ENCODE measurements around the gene LGALS3BP. TPM values are rescaled to one million over a fixed set of nuclear protein-coding genes. Genes with fewer than 3 reads are reported as not detected.

Gene LGALS3BP
- total RNA-seq, 1 donor from 2014 or later, result 73.3 TPM

- peaks cover 13% of the 10 kb centered on the region for H3K36me3 Mint-ChIP-seq (ENCODE audit: low read depth)
- H3K4me1 Mint-ChIP-seq, result peaks cover 53% of the 10 kb centered on the region
- DNase-seq, result no peak
- intact Hi-C loops (cut with micrococcal nuclease), result loop anchor here (5.0 kb wide), 1 partner anchor 65 kb away; the partner anchor contains the start of gene ENGASE
- peaks cover 10% of the 10 kb centered on the region for H3K27me3 Mint-ChIP-seq
- peak overlapping the region; percentile 89 for H3K4me3 Mint-ChIP-seq
- no peaks in the 10 kb centered on the region for H3K9me3 Mint-ChIP-seq
- H3K27ac Mint-ChIP-seq, result peak overlapping the region; percentile 88
Observed at GRCh38 chr17:79007504-79008381, 28.0 kb upstream of the LGALS3BP start.

DNA sequence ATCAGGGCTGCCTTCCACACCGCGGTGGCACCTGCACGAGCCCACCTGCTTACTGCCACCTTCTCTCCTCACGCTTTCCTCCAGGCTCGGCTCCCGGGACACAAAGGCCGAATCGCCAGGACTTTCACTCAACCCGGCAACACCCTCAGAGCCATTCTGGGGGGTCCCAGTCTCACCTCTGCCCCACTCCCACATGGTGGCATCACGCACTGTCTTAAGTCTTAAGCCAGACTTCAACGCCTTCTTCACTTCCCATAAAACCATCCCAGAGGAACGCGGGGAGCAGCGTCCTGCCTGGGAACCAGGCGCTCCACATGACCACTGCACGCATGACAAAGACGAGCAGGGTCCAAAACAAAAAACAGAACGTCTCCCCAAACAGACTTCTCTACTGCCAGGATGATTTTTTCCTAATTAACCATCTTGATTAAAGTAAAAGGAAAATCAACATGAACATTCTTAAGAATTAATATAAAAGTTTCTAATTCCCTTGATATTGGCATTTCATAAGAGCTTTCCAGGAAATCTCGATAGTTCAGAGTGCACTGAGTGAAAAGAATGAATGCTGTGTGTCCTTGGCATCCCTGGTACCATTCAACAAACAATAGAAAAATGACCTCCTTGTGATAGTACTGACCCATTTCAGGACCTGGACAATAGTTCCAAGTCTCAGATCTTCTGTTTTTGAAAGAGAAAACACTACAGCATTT is 27.2 kb upstream of the LGALS3BP start:
- H3K27ac Mint-ChIP-seq, result peak overlapping the region; percentile 75
- peaks cover 54% of the 10 kb centered on the region for H3K4me1 Mint-ChIP-seq
- no peak for DNase-seq
- peaks cover 6% of the 10 kb centered on the region for H3K27me3 Mint-ChIP-seq
- H3K36me3 Mint-ChIP-seq (ENCODE audit: low read depth), result peaks cover 20% of the 10 kb centered on the region
- no peaks in the 10 kb centered on the region for H3K9me3 Mint-ChIP-seq
- intact Hi-C loops (cut with micrococcal nuclease), result loop anchor here (5.0 kb wide), 1 partner anchor 65 kb away; the partner anchor contains the start of gene ENGASE
- H3K4me3 Mint-ChIP-seq, result peak overlapping the region; percentile 89

DNA sequence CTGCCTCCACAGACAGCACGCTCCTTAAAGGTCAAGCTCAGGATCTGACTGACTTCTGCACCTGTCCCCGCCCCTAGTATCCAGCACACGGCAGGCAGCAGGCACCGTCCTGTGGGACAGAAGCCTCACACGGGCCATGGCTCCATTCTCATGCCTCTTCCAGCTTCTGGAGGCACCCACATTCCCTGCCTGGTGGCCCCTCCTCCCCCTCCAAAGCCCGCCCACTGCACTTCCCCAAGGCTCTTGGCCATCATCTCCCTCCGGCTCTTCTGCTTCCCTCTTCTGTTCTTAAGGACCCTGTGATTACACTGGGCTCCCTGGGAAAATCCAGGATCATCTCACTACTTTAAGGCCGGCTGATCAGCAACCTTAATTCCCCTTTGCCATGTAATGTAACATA is 26.3 kb upstream of the LGALS3BP start:
- H3K4me1 Mint-ChIP-seq, result peaks cover 55% of the 10 kb centered on the region
- DNase-seq, result no peak
- intact Hi-C loops (cut with micrococcal nuclease), result loop anchor here (5.0 kb wide), 1 partner anchor 66 kb away; the partner anchor contains the start of gene ENGASE
- H3K36me3 Mint-ChIP-seq (ENCODE audit: low read depth), result peaks cover 23% of the 10 kb centered on the region
- H3K9me3 Mint-ChIP-seq, result no peaks in the 10 kb centered on the region
- peak overlapping the region; percentile 11 for H3K4me3 Mint-ChIP-seq
- peaks cover 3% of the 10 kb centered on the region for H3K27me3 Mint-ChIP-seq
- H3K27ac Mint-ChIP-seq, result peak overlapping the region; percentile 72

DNA sequence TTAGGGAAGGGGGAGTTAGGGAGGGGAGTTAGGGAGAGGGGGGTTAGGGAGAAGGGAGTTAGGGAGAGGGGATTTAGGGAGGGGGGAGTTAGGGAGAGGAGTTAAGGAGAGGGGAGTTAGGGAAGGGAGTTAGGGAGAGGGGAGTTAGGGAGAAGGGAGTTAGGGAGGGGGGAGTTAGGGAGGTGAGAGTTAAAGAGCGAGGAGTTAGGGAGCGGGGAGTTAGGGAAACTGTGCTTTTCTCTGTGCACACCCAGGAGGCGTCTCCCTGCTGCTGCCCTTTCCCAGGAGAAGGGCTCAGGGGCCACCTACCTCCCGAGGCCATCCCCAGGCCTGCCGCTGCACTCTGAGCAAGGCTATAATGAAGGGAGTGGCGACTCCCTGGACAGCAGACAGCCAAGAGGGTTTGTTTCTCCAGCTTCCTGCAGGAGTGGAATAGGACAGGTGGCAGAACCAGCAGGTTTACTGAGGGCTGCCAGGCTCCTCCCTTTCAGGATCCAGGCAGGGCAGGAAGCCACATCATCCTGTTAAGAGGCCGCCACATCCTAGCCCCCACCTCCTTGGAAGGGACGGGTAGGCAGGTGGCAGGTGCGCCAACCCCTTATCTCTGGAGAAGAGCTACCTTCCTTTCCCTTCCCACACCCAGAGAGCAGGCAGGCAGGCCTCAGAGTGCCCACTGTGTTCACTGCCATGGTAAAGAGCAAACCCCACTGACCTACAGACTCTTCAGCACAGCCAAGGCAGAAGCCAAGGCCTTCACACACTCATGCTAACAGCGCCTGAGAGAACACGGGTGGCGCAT is 25.5 kb upstream of the LGALS3BP start:
- no peak for DNase-seq
- peak overlapping the region; percentile 11 for H3K4me3 Mint-ChIP-seq
- H3K27me3 Mint-ChIP-seq, result peaks cover 3% of the 10 kb centered on the region
- peaks cover 49% of the 10 kb centered on the region for H3K4me1 Mint-ChIP-seq
- H3K27ac Mint-ChIP-seq, result peak overlapping the region; percentile 45
- H3K36me3 Mint-ChIP-seq (ENCODE audit: low read depth), result peaks cover 29% of the 10 kb centered on the region
- H3K9me3 Mint-ChIP-seq, result no peaks in the 10 kb centered on the region
- intact Hi-C loops (cut with micrococcal nuclease), result loop anchor here (5.0 kb wide), 1 partner anchor 67 kb away; the partner anchor contains the start of gene ENGASE

DNA sequence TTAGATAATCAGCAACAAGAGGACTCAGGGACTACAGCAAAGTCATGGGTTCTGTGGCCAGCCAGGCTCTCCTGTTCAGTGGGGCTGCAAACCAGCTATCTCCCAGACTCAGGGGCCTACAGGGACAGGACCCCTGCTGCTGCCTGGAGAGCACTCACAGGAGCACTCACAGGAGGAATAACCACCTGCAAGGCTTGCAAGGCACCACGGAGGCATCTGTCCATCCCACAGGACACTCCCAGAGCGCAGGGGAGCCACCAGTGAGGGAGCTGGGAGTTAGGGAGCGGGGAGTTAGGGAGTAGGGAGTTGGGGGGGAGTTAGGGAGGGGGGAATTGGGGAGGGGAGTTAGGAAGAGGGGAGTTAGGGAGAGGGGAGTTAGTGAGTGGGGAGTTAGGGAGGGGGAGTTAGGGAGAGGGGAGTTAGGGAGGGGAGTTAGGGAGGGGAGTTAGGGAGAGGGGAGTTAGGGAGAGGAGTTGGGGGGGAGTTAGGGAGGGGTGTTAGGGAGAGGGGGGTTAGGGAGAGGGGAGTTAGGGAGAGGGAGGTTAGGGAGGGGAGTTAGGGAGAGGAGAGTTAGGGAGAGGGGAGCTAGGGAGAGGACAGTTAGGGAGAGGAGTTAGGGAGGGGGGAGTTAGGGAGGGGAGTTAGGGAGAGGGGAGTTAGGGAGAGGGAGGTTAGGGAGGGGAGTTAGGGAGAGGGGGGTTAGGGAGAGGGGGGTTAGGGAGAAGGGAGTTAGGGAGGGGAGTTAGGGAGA is 24.1 kb upstream of the LGALS3BP start:
- Mint-ChIP-seq H3K4me1 (peaks cover 39% of the 10 kb centered on the region), H3K4me3 (no peak overlapping the region), H3K27me3 (no peaks in the 10 kb centered on the region), H3K9me3 (no peaks in the 10 kb centered on the region), H3K36me3 (ENCODE audit: low read depth) (peaks cover 35% of the 10 kb centered on the region), H3K27ac (no peak overlapping the region)
- intact Hi-C loops (cut with micrococcal nuclease), result no loop called here
- no peak for DNase-seq

DNA sequence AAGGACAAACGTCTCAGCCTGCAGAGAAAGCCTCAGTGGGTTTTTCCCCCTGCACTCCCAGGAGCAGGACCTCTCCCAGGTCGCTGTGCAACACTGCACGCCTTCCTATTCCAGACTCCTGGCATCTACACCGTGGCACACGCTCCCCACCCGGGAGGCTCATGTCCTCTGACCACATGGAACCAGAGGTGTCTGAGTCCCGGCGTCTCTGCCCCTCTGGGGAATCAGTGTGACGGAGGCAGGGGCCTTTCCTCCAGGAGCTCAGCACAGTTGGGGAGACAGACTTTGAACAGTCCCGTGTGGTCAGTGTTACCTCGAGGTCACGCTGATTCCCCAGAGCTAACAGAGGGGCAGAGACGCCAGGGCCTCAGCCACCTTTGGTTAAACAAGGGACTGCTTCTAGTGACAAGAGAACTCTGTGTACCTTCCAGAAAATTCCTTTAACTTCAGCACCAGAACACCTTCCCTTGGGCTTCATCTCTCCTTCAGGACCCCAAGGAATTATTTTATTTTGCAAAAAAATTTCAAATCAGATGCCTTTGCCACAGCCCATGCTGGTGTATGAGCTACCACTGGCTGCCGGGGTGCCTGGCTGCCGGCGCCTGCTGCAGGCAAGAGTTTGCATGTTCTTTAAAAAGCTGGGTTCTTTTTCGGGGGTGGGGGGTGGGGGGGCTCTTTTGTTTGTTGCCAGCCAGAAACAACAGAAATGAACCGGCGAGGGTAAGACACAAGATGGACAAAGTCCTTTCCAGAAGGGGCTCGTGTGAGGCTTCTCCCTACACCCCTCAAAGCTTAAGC is 23.3 kb upstream of the LGALS3BP start:
- Mint-ChIP-seq H3K36me3 (ENCODE audit: low read depth) (peaks cover 32% of the 10 kb centered on the region), H3K4me1 (peaks cover 30% of the 10 kb centered on the region), H3K27ac (no peak overlapping the region), H3K27me3 (no peaks in the 10 kb centered on the region), H3K4me3 (no peak overlapping the region), H3K9me3 (no peaks in the 10 kb centered on the region)
- intact Hi-C loops (cut with micrococcal nuclease), result no loop called here
- DNase-seq, result no peak

DNA sequence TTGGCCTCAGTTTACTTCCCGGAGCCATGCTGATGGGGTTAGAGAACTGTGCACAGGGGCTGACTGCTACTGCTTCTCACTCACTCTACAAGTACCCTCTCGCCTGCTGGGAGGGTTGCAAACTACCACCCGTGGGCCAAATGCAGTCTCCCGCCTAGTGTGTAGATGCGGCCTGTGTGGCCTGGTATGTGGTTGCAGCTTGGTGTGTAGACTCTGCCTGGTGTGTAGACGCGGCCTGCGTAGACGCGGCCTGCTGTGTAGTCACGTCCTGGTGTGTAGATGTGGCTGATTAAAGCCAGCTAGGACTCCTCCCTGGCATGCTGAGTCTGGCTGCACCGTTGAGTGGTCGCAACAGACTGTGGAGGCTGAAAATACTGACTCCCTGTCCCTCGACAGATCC is 22.6 kb upstream of the LGALS3BP start:
- H3K4me3 Mint-ChIP-seq, result no peak overlapping the region
- peaks cover 23% of the 10 kb centered on the region for H3K4me1 Mint-ChIP-seq
- no peaks in the 10 kb centered on the region for H3K9me3 Mint-ChIP-seq
- H3K36me3 Mint-ChIP-seq (ENCODE audit: low read depth), result peaks cover 36% of the 10 kb centered on the region
- H3K27me3 Mint-ChIP-seq, result no peaks in the 10 kb centered on the region
- H3K27ac Mint-ChIP-seq, result no peak overlapping the region
- no peak for DNase-seq
- intact Hi-C loops (cut with micrococcal nuclease), result no loop called here

- Mint-ChIP-seq H3K27me3 (no peaks in the 10 kb centered on the region), H3K27ac (no peak overlapping the region), H3K9me3 (no peaks in the 10 kb centered on the region), H3K4me1 (peaks cover 17% of the 10 kb centered on the region), H3K4me3 (no peak overlapping the region), H3K36me3 (ENCODE audit: low read depth) (peaks cover 39% of the 10 kb centered on the region)
- intact Hi-C loops (cut with micrococcal nuclease), result no loop called here
- no peak for DNase-seq
Observed at GRCh38 chr17:79001190-79002020, 21.7 kb upstream of the LGALS3BP start.

GRCh38 chr17:79000396-79001189 is 20.9 kb upstream of the LGALS3BP start:
- Mint-ChIP-seq H3K4me3 (no peak overlapping the region), H3K9me3 (no peaks in the 10 kb centered on the region), H3K27ac (no peak overlapping the region), H3K27me3 (no peaks in the 10 kb centered on the region), H3K36me3 (ENCODE audit: low read depth) (peaks cover 43% of the 10 kb centered on the region), H3K4me1 (peaks cover 9% of the 10 kb centered on the region)
- intact Hi-C loops (cut with micrococcal nuclease), result no loop called here
- DNase-seq, result no peak

DNA sequence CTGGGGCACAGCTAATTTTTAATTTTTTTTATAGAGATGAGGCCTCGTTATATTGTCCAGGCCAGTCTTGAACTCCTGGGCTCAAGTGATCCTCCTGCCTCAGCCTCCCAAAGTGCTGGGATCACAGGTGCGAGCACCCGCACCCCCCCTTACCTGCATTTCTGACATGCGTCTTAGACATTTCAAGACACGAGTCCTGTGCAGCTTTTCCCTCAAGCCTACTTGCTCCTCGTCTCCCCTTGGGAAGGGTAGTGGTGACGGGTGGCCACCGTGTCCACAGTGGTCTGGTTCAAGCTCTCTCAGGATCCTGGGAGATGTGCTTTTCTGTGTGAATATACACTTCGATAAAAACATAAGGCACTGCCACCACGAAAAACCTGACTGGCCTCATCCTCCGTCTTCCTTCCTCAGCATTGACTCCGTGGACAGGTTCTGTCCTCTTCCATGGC is 20.2 kb upstream of the LGALS3BP start:
- Mint-ChIP-seq H3K27me3 (no peaks in the 10 kb centered on the region), H3K4me3 (no peak overlapping the region), H3K36me3 (ENCODE audit: low read depth) (peaks cover 47% of the 10 kb centered on the region), H3K27ac (no peak overlapping the region), H3K9me3 (no peaks in the 10 kb centered on the region), H3K4me1 (peaks cover 4% of the 10 kb centered on the region)
- intact Hi-C loops (cut with micrococcal nuclease), result no loop called here
- no peak for DNase-seq

DNA sequence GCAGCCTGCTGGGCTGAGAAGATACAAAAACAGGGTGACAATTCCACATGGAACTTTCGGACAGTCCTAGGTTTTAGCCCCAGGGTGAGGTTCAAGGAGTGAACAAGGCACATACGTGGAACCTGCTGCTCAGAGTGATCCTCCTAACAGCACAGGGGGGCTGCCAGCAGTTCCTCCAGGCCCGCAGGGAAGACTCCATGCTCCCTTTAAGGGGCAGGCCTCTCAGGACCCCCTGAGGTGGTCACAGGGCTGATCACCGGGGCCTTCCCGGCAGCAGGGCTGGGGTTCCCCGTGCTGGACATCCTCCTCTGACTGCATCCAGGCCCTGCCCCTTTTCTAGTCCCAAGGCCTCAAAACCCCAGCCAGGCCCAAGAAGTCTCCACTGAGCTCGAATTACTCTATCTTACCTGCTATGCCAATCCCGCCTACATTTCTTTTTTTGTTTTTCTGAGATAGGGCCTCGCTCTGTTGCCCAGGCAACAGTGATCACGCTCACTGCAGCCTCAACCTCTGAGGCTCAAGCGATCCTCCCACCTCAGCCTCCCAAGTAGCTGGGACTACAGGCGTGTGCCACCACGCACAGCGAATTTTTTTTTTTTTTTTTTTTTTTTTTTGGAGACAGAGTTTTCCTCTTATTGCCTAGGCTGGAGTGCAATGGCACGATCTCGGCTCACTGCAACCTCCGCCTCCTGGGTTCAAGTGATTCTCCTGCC is 19.5 kb upstream of the LGALS3BP start:
- Mint-ChIP-seq H3K4me3 (no peak overlapping the region), H3K36me3 (ENCODE audit: low read depth) (peaks cover 50% of the 10 kb centered on the region), H3K27ac (no peak overlapping the region), H3K4me1 (peaks cover 4% of the 10 kb centered on the region), H3K9me3 (no peaks in the 10 kb centered on the region), H3K27me3 (no peaks in the 10 kb centered on the region)
- DNase-seq, result no peak
- intact Hi-C loops (cut with micrococcal nuclease), result no loop called here
